ENCODE measurements around the gene BMP7. TPM values are rescaled to one million over a fixed set of nuclear protein-coding genes. Genes with fewer than 3 reads are reported as not detected.

BMP7 gene
- total and polyA plus RNA-seq, 2 of the 8 experiments (the other 6 are each of a cell fraction or from before 2014, with no cell fraction given) = 9.2 to 14.7 TPM

DNA sequence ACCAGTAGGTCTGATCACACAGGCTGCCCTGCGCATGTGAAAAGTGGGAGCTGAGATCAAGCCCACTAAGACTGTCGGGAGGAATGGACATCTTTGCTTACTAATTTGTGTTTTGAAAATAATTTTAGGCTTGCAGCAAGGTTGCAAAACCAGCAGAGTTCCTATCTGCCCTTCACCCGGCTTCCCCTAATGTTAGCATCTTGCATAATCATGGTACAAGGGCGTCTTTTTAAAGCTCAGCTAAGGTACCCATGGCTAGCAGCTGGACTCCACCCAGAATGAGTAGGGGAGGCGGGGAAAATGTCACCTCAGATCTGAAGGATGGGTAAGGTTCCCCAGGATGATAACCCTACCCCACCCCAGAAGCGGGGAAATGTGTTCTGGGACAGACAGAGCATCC lies 25.3 kb upstream of the BMP7 start:
- Histone ChIP-seq H3K4me1 (replicated peaks in 1 of 4; ENCODE audit: control insufficient read depth in 3 of 4, insufficient read depth in 4 of 4, low read length in 3 of 4) (peaks cover 0 to 14% (median 3%) of the 10 kb centered on the region in 4 experiments; a peak in 4 of 7 replicates), H4K20me1 (replicated peaks in 1 of 2; ENCODE audit: control insufficient read depth in 1 of 2, insufficient read depth in 2 of 2, low read length in 2 of 2) (no peaks in the 10 kb centered on the region), H3K27ac (ENCODE audit: low read depth, low read length) (no peak overlapping the region), H2BK5ac (ENCODE audit: low read depth, low read length) (no peak overlapping the region), H3K23me2 (ENCODE audit: low read depth, low read length) (no peaks in the 10 kb centered on the region), H3K4ac (replicated peaks; ENCODE audit: insufficient read length, low read depth, low read length) (no peak overlapping the region), H3K18ac (ENCODE audit: extremely low read depth, low read length) (no peak overlapping the region), H2BK12ac (ENCODE audit: low read depth, low read length) (0 out of 2 replicates have a peak overlapping the region, but pooled peaks have one; percentile 19), H4K91ac (replicated peaks; ENCODE audit: insufficient read length, low read length) (peak overlapping the region; percentile 38), H4K8ac (ENCODE audit: extremely low read depth, insufficient read depth, low read length) (no peak overlapping the region), H3K27me3 (replicated peaks in 1 of 4; ENCODE audit: control insufficient read depth in 3 of 4, extremely low read depth in 1 of 4, insufficient read depth in 3 of 4, low read length in 3 of 4) (no peaks in the 10 kb centered on the region; a peak in 1 of 7 replicates), H3K79me1 (ENCODE audit: low read depth, low read length) (no peaks in the 10 kb centered on the region), H3K14ac (ENCODE audit: insufficient read length) (no peak overlapping the region), H3K23ac (ENCODE audit: insufficient read length) (no peak overlapping the region), H2BK120ac (replicated peaks; ENCODE audit: low read depth, low read length) (no peak overlapping the region), H3K4me2 (ENCODE audit: insufficient read depth in 1 of 2, low read depth in 2 of 2, low read length in 2 of 2) (no peak overlapping the region), H4K5ac (ENCODE audit: insufficient read length, low read depth, low read length) (no peak overlapping the region), H2BK15ac (ENCODE audit: low read length) (no peak overlapping the region), H3K56ac (replicated peaks; ENCODE audit: insufficient read length, low read depth, low read length) (no peak overlapping the region), H3K4me3 (ENCODE audit: extremely low read depth in 1 of 4, insufficient read depth in 2 of 4, low read depth in 3 of 4, low read length in 4 of 4) (no peak overlapping the region), H3K9ac (replicated peaks in 1 of 4; ENCODE audit: extremely low read depth in 1 of 4, low read depth in 3 of 4, low read length in 3 of 4) (no peak overlapping the region), H2AFZ (ENCODE audit: low read length) (no peak overlapping the region), H3K36me3 (ENCODE audit: control insufficient read depth in 2 of 4, insufficient read depth in 4 of 4, low read length in 3 of 4) (no peaks in the 10 kb centered on the region), H2AK5ac (ENCODE audit: low read depth, low read length) (no peak overlapping the region), H3K9me3 (ENCODE audit: insufficient read depth in 2 of 2, low read depth in 1 of 2, low read length in 1 of 2) (no peaks in the 10 kb centered on the region), H3K79me2 (ENCODE audit: control insufficient read depth in 1 of 2, insufficient read depth in 2 of 2, low read length in 2 of 2) (no peaks in the 10 kb centered on the region), H2BK20ac (ENCODE audit: low read length) (no peak overlapping the region)
- TF ChIP-seq MAFK (IDR thresholded peaks at IDR 0.05; ENCODE audit: low read depth, low read length) (no peak), POU5F1 (IDR thresholded peaks at IDR 0.05; ENCODE audit: low read depth, low read length) (no peak), PHF8 (conservative IDR thresholded peaks at IDR 0.05; ENCODE audit: low read depth, low read length) (no peak)
- FAIRE-seq (no peak), DNase-seq (ENCODE audit: low read depth in 1 of 2, low spot score in 2 of 2) (no peak)
- ChIA-PET CTCF (ENCODE audit: partially characterized antibody) (interaction anchor here (0.9 to 4.0 kb wide), 21 partner anchors 9 to 211 kb away, joined by 3 to 19 read pairs (median 5); partner anchors contain the start of genes BMP7 and SPO11), POLR2A (ENCODE audit: partially characterized antibody) (no interaction called here)
- 90% methylated on average over 6 of the region's 6 CpGs; no CpG with 5 or more reads in 1 of the 2 experiments for WGBS, 2 experiments (ENCODE audit: extremely low coverage in 1 of 2, insufficient coverage in 1 of 2, insufficient read length in 1 of 2, insufficient replicate concordance in 2 of 2, low coverage in 1 of 2, low lambda C conversion rate in 2 of 2, missing lambda C conversion rate in 1 of 2)

Measured in H1 (cell line).